ENCODE results near the gene FAF1. TPM values are rescaled to one million over a fixed set of nuclear protein-coding genes. Genes with fewer than 3 reads are reported as not detected.

FAF1 gene
- total and polyA plus RNA-seq, 9 of the 15 experiments (the other 6 are each of a cell fraction or from before 2014, with no cell fraction given): 48.7 to 225 (median 118) TPM

DNA sequence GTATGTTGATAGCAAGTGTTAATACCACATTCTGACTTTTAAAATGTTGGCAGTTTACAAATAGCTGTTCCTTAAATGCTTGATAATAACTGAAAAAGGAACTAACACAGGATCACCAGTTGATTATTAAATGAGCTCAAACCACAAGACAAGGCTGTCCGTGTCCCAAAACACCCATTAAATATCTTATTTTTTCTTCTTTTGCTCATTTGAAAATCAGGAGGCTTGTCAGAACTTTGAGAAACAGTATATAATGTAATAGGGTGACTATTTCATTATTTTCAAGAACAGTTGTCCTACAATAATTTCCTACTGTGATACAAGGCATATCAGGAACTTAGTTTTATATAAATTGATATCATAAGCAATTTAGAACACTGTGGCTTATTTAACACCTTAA, 12.7 kb upstream of the FAF1 start (continued):
- TF ChIP-seq, protein P1, sequence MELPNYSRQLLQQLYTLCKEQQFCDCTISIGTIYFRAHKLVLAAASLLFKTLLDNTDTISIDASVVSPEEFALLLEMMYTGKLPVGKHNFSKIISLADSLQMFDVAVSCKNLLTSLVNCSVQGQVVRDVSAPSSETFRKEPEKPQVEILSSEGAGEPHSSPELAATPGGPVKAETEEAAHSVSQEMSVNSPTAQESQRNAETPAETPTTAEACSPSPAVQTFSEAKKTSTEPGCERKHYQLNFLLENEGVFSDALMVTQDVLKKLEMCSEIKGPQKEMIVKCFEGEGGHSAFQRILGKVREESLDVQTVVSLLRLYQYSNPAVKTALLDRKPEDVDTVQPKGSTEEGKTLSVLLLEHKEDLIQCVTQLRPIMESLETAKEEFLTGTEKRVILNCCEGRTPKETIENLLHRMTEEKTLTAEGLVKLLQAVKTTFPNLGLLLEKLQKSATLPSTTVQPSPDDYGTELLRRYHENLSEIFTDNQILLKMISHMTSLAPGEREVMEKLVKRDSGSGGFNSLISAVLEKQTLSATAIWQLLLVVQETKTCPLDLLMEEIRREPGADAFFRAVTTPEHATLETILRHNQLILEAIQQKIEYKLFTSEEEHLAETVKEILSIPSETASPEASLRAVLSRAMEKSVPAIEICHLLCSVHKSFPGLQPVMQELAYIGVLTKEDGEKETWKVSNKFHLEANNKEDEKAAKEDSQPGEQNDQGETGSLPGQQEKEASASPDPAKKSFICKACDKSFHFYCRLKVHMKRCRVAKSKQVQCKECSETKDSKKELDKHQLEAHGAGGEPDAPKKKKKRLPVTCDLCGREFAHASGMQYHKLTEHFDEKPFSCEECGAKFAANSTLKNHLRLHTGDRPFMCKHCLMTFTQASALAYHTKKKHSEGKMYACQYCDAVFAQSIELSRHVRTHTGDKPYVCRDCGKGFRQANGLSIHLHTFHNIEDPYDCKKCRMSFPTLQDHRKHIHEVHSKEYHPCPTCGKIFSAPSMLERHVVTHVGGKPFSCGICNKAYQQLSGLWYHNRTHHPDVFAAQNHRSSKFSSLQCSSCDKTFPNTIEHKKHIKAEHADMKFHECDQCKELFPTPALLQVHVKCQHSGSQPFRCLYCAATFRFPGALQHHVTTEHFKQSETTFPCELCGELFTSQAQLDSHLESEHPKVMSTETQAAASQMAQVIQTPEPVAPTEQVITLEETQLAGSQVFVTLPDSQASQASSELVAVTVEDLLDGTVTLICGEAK (IDR thresholded peaks at IDR 0.05): no peak
- TF ChIP-seq, protein P1 (CRISPR knock-in tag; IDR thresholded peaks at IDR 0.05): no peak
- TF ChIP-seq, protein P2, sequence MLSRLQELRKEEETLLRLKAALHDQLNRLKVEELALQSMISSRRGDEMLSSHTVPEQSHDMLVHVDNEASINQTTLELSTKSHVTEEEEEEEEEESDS (CRISPR knock-in tag; IDR thresholded peaks at IDR 0.05): no peak
- 0 out of 2 replicates have a peak, but pooled peaks have one; percentile 6 for TF ChIP-seq RBFOX2 (IDR thresholded peaks at IDR 0.05; ENCODE audit: low read depth, low read length)
- TF ChIP-seq, protein P3, sequence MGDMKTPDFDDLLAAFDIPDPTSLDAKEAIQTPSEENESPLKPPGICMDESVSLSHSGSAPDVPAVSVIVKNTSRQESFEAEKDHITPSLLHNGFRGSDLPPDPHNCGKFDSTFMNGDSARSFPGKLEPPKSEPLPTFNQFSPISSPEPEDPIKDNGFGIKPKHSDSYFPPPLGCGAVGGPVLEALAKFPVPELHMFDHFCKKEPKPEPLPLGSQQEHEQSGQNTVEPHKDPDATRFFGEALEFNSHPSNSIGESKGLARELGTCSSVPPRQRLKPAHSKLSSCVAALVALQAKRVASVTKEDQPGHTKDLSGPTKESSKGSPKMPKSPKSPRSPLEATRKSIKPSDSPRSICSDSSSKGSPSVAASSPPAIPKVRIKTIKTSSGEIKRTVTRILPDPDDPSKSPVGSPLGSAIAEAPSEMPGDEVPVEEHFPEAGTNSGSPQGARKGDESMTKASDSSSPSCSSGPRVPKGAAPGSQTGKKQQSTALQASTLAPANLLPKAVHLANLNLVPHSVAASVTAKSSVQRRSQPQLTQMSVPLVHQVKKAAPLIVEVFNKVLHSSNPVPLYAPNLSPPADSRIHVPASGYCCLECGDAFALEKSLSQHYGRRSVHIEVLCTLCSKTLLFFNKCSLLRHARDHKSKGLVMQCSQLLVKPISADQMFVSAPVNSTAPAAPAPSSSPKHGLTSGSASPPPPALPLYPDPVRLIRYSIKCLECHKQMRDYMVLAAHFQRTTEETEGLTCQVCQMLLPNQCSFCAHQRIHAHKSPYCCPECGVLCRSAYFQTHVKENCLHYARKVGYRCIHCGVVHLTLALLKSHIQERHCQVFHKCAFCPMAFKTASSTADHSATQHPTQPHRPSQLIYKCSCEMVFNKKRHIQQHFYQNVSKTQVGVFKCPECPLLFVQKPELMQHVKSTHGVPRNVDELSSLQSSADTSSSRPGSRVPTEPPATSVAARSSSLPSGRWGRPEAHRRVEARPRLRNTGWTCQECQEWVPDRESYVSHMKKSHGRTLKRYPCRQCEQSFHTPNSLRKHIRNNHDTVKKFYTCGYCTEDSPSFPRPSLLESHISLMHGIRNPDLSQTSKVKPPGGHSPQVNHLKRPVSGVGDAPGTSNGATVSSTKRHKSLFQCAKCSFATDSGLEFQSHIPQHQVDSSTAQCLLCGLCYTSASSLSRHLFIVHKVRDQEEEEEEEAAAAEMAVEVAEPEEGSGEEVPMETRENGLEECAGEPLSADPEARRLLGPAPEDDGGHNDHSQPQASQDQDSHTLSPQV (IDR thresholded peaks at IDR 0.05): 0 out of 2 replicates have a peak, but pooled peaks have one; percentile 13
- TF ChIP-seq, protein P4, sequence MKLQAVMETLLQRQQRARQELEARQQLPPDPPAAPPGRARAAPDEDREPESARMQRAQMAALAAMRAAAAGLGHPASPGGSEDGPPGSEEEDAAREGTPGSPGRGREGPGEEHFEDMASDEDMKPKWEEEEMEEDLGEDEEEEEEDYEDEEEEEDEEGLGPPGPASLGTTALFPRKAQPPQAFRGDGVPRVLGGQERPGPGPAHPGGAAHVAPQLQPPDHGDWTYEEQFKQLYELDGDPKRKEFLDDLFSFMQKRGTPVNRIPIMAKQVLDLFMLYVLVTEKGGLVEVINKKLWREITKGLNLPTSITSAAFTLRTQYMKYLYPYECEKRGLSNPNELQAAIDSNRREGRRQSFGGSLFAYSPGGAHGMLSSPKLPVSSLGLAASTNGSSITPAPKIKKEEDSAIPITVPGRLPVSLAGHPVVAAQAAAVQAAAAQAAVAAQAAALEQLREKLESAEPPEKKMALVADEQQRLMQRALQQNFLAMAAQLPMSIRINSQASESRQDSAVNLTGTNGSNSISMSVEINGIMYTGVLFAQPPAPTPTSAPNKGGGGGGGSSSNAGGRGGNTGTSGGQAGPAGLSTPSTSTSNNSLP (IDR thresholded peaks at IDR 0.05; ENCODE audit: borderline replicate concordance, low read depth, low read length): peak; percentile 81; the same call in 1 of the 2 replicates
- TF ChIP-seq, protein P5, sequence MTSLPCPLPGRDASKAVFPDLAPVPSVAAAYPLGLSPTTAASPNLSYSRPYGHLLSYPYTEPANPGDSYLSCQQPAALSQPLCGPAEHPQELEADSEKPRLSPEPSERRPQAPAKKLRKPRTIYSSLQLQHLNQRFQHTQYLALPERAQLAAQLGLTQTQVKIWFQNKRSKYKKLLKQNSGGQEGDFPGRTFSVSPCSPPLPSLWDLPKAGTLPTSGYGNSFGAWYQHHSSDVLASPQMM (CRISPR knock-in tag; IDR thresholded peaks at IDR 0.05): no peak
- peak; percentile 4 for TF ChIP-seq TAF1 (IDR thresholded peaks at IDR 0.05; ENCODE audit: control insufficient read depth, extremely low read depth, insufficient read depth, low read length, severe bottlenecking)
- TF ChIP-seq, protein P6, sequence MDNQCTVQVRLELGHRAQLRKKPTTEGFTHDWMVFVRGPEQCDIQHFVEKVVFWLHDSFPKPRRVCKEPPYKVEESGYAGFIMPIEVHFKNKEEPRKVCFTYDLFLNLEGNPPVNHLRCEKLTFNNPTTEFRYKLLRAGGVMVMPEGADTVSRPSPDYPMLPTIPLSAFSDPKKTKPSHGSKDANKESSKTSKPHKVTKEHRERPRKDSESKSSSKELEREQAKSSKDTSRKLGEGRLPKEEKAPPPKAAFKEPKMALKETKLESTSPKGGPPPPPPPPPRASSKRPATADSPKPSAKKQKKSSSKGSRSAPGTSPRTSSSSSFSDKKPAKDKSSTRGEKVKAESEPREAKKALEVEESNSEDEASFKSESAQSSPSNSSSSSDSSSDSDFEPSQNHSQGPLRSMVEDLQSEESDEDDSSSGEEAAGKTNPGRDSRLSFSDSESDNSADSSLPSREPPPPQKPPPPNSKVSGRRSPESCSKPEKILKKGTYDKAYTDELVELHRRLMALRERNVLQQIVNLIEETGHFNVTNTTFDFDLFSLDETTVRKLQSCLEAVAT (IDR thresholded peaks at IDR 0.05): peak in 1 of 2 experiments; percentile 26; a peak in 1 of 4 replicates

Measured in K562 (cell line).